ENCODE data around the gene AGO1. TPM values are rescaled to one million over a fixed set of nuclear protein-coding genes. Genes with fewer than 3 reads are reported as not detected.

The AGO1 gene
- total RNA-seq, 1 experiment from 2014 or later = 7.5 TPM

GRCh38 chr1:35972631-35973030 lies 89.6 kb downstream of the AGO1 start:
- peak; percentile 0 for DNase-seq (ENCODE audit: low spot score)

DNA sequence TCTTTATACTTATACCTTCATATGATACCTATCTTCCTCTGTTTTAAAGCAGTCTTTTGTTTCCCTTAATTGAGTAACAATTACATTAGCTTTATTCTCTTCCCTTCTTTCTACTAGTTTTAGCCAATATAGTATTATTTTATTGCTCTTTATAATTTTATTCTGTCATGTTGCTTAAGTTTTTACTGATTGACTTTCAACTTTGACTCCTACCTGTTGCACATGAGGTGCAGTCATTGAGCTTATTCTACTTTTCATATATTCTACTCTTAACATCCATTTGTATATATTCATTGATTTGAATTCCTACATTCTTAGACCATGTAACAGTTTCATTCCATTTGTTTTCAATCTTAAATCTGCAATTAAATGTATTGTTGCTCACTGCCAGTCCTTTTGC lies 97.1 kb downstream of the AGO1 start:
- DNase-seq (ENCODE audit: low spot score) = no peak

Other genes starting within 250 kb of the AGO1 start
- gene PSMB2, start 241.7 kb upstream of the AGO1 start, total RNA-seq (2014; rRNA removed; shearing (Covaris generic)) = 37.3 and 46.6 TPM in 2 replicates
- 14.4 and 17.6 TPM in 2 replicates for gene C1orf216, start 164.3 kb upstream of the AGO1 start, total RNA-seq (2014; rRNA removed; shearing (Covaris generic))
- 13.5 and 18.2 TPM in 2 replicates for gene CLSPN, start 113.2 kb upstream of the AGO1 start, total RNA-seq (2014; rRNA removed; shearing (Covaris generic))
- gene AGO4, start 75.2 kb upstream of the AGO1 start, total RNA-seq (2014; rRNA removed; shearing (Covaris generic)) = 7.3 and 7.8 TPM in 2 replicates
- 10.4 and 14.8 TPM in 2 replicates for gene AGO3, start 47.9 kb downstream of the AGO1 start, total RNA-seq (2014; rRNA removed; shearing (Covaris generic))
- gene TEKT2, start 200.9 kb downstream of the AGO1 start, total RNA-seq (2014; rRNA removed; shearing (Covaris generic)) = not detected in 2 replicates
- 33.7 and 45.8 TPM in 2 replicates for gene ADPRS, start 205.7 kb downstream of the AGO1 start, total RNA-seq (2014; rRNA removed; shearing (Covaris generic))
- 0.62 and 0.72 TPM in 2 replicates for gene COL8A2, start 242.0 kb downstream of the AGO1 start, total RNA-seq (2014; rRNA removed; shearing (Covaris generic))